Stomach (tissue), 4 donors: Measurements from ENCODE around the gene PPP1R3E.

Experiments
- CTCF ChIP-seq, 7 experiments: fragments of 450-650 bp in 4 of 7; fragments of 200-600 bp in 3 of 7; sonication (generic) in 3 of 7; IDR thresholded peaks; one replicate each; pipeline ENCODE4 v1.5.1; 2016 to 2019; ENCODE audit warnings: antibody characterized with exemption in 7 of 7, control low read depth in 2 of 7, mild to moderate bottlenecking in 1 of 7
- EP300 ChIP-seq: sonication (generic); formaldehyde crosslinking; IDR thresholded peaks from one replicate; pipeline ENCODE4 v1.6.1; 2017; ENCODE audit warnings: antibody characterized with exemption
- POLR2A ChIP-seq, 4 donors: fragments of 450-650 bp; IDR thresholded peaks; one replicate each; pipeline ENCODE4 v1.6.1; 2016; ENCODE audit warnings: antibody characterized with exemption in 4 of 4, control low read depth in 2 of 4, mild to moderate bottlenecking in 1 of 4, moderate library complexity in 1 of 4
- POLR2AphosphoS5 ChIP-seq, 3 donors: sonication (generic); formaldehyde crosslinking; IDR thresholded peaks; one replicate each; pipeline ENCODE4 v1.6.1; 2016; ENCODE audit warnings: antibody characterized with exemption in 3 of 3

- TF ChIP-seq CTCF (IDR thresholded peaks at IDR 0.05) (no peak), POLR2AphosphoS5 (IDR thresholded peaks at IDR 0.05) (no peak), POLR2A (IDR thresholded peaks at IDR 0.05) (no peak), EP300 (no peak)
Observed at GRCh38 chr14:23259426-23259825, 43.2 kb downstream of the PPP1R3E start.
